ENCODE results near the gene BRD9.

BRD9 gene

GRCh38 chr5:914174-914573 lies 21.6 kb upstream of the BRD9 start:
- no peak overlapping the region for H3K4me3 ChIP-seq
- DNase-seq: peak in 1 of 2 donors; percentile 6
- intact Hi-C loops (cut with DNase I; ENCODE audit: low total_unique reads): no loop called here
- H3K9me3 ChIP-seq: no peaks in the 10 kb centered on the region
- TF ChIP-seq CTCF (IDR thresholded peaks at IDR 0.05): no peak
- H3K27me3 ChIP-seq: no peaks in the 10 kb centered on the region
- no peaks in the 10 kb centered on the region for H3K36me3 ChIP-seq
- H3K27ac ChIP-seq: no peak overlapping the region
- H3K4me1 ChIP-seq: no peaks in the 10 kb centered on the region

DNA sequence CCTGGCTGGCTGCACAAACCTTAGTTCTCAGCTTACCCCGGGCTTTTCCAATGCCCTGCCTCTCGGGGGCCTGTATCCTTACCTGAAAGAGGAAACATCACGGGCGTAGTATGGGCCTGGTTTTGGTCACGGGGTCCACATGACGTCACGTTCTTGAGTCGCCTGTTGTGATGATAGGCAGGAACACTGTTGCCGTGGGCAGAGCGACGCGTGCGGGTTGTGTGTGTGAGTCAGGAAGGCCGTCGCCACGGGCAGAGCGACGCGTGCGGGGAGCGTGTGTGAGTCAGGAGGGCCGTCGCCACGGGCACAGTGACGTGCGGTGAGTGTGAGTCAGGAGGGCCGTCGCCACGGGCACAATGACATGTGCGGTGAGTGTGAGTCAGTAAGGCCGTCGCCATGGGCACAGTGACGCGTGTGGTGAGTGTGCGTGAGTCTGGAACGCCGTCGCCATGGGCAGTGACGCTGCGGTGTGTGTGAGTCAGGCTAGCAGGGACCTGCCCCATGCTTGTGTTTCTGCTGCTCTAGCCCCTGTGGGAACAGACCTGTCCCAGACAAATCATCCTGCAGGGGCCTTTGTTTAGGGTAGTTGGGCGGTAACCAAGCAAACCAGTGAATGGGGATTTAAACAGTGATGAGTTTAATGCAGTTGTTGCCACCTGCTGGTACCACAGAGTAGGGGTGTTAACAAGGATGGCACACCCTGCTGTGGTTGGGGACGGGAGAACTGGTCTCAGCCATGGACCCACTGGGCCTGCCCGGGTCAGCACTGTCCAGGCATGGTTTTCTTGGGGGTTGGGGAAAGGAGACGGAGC lies 19.9 kb upstream of the BRD9 start:
- H3K9me3 ChIP-seq: no peaks in the 10 kb centered on the region
- H3K27me3 ChIP-seq: no peaks in the 10 kb centered on the region
- H3K4me1 ChIP-seq: no peaks in the 10 kb centered on the region
- intact Hi-C loops (cut with DNase I; ENCODE audit: low total_unique reads): no loop called here
- TF ChIP-seq CTCF (IDR thresholded peaks at IDR 0.05): no peak
- no peak overlapping the region for H3K27ac ChIP-seq
- no peak overlapping the region for H3K4me3 ChIP-seq
- H3K36me3 ChIP-seq: no peaks in the 10 kb centered on the region
- peak in 1 of 2 donors; percentile 19 for DNase-seq

DNA sequence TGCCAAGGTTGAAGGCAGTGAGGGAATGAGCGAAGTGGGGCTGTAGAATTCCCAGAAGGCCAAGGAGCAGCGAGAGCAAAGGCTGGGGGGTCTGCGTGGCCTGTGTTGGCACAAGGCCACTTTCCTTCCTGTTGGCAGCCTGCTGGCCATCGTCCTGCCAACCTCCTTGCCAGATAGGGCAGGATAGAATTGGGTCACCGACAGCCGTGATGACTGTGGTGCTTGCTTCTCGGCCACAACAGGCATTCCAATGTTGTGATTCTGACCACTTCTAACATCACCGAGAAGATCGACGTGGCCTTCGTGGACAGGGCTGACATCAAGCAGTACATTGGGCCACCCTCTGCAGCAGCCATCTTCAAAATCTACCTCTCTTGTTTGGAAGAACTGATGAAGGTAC lies 19.0 kb upstream of the BRD9 start:
- TF ChIP-seq CTCF (IDR thresholded peaks at IDR 0.05): no peak
- Histone ChIP-seq H3K4me3 (no peak overlapping the region), H3K9me3 (no peaks in the 10 kb centered on the region), H3K27me3 (no peaks in the 10 kb centered on the region), H3K4me1 (no peaks in the 10 kb centered on the region), H3K27ac (no peak overlapping the region), H3K36me3 (no peaks in the 10 kb centered on the region)
- intact Hi-C loops (cut with DNase I; ENCODE audit: low total_unique reads): no loop called here
- DNase-seq: no peak

DNA sequence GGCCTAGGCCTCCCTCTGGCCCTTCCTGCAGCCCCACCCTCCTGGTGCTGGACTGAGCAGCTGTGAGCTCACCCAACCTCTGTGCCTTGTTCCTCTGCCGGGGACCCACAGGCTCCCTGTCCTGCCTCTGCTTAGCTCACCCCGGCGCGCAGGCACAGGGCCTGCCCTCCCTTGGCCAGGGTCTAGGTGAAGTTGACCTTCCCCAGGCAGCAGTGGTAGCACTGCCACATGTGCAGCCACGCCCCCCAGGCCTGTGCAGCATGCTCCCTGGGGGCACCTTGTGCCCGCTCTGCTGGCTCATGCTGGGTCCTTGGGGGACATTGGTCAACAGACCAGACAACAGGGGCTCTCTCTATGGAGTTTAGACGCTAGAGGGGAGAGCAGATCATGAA lies 18.2 kb upstream of the BRD9 start:
- Histone ChIP-seq H3K9me3 (no peaks in the 10 kb centered on the region), H3K27ac (no peak overlapping the region), H3K4me1 (no peaks in the 10 kb centered on the region), H3K36me3 (no peaks in the 10 kb centered on the region), H3K4me3 (no peak overlapping the region), H3K27me3 (no peaks in the 10 kb centered on the region)
- DNase-seq: no peak
- intact Hi-C loops (cut with DNase I; ENCODE audit: low total_unique reads): no loop called here
- TF ChIP-seq CTCF (IDR thresholded peaks at IDR 0.05): no peak

- Histone ChIP-seq H3K27ac (no peak overlapping the region), H3K4me1 (no peaks in the 10 kb centered on the region), H3K9me3 (no peaks in the 10 kb centered on the region), H3K27me3 (no peaks in the 10 kb centered on the region), H3K4me3 (no peak overlapping the region), H3K36me3 (no peaks in the 10 kb centered on the region)
- TF ChIP-seq CTCF (IDR thresholded peaks at IDR 0.05): no peak
- no peak for DNase-seq
- intact Hi-C loops (cut with DNase I; ENCODE audit: low total_unique reads): no loop called here
These were observed 17.6 kb upstream of the BRD9 start for GRCh38 chr5:909994-910768.

Measured in tibial artery (tissue), 4 donors.